OCI-LY1 (cell line): ENCODE measurements around the gene TACR1.

Experiments
- EZH2 ChIP-seq: fragments of 200-600 bp; sonication (generic), shearing (Covaris generic); IDR thresholded peaks from 2 replicates; pipeline ENCODE4 v1.8.0; 2017; ENCODE audit warnings: borderline replicate concordance, mixed run types, mild to moderate bottlenecking, antibody characterized with exemption, low read length, moderate library complexity, mixed read lengths
- TF ChIP-seq, protein P1 (sequence below): fragments of 200-600 bp; sonication (generic), shearing (Covaris generic); IDR thresholded peaks from 2 replicates; pipeline ENCODE4 v1.5.1; 2017; ENCODE audit warnings: mild to moderate bottlenecking, antibody characterized with exemption, low read length, moderate library complexity, mixed read lengths

DNA sequence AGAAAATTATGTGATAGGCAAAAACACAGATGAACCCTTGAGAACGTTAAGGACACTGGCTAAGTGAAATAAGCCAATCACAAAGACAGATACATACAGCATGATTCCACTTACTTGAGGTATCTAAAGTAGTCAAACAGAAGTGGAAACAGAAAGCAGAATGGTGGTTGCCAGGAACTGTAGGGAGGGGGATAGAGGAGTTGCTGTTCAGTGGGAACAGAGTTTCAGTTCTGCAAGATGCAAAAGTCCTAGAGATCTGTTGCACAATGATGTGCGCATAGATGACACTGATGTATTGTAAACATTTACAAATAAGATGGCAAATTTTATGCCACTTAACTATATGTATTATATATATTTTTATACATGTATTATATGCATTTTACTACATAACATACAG lies 181.2 kb downstream of the TACR1 start:
- TF ChIP-seq EZH2, result no peak
- TF ChIP-seq, protein P1, sequence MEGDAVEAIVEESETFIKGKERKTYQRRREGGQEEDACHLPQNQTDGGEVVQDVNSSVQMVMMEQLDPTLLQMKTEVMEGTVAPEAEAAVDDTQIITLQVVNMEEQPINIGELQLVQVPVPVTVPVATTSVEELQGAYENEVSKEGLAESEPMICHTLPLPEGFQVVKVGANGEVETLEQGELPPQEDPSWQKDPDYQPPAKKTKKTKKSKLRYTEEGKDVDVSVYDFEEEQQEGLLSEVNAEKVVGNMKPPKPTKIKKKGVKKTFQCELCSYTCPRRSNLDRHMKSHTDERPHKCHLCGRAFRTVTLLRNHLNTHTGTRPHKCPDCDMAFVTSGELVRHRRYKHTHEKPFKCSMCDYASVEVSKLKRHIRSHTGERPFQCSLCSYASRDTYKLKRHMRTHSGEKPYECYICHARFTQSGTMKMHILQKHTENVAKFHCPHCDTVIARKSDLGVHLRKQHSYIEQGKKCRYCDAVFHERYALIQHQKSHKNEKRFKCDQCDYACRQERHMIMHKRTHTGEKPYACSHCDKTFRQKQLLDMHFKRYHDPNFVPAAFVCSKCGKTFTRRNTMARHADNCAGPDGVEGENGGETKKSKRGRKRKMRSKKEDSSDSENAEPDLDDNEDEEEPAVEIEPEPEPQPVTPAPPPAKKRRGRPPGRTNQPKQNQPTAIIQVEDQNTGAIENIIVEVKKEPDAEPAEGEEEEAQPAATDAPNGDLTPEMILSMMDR, result no peak
